ENCODE measurements around the gene PDIK1L.

PDIK1L gene

DNA sequence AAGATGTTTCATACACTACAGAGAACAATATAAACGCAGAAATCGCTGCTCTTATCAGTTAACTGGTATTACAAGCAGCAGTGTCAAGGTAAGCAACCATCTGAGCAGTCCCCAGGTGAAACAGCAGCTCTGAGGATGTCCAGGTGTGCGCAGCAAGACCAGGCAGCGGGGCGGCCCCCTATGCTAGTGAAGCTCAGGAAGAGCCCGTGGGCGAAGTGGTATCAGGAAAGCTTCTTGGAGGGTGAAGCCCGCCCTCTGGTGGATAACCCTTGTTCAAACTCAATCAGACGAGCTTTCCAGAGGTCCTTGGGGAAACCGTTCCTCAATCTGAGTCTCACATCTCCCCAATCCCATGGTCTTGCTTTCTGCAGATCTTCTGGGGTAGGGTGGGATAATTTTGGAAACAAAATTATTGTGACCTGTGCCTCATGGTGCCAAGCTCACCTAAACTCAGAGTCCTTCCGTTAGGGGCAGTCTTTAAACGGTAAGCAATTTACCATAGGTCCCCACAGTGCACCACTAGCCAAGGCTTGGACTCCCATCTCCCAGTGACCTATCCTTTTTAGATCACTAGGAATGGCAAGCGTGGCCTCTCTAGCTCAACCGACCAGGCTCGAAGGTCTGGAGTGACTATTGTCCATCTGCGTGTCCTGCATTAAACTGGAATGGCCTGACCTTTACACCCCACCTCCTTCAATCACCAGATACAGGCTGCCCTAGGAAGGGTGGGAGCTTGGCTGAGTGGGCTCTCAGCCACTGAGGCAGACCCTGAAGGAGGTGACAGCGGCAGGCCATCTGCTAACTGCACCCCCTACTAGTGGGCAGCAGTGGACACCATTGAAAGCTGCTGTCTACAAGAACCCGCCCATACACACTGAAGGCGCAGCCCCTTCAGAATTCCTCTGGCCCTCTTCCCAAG is 33.7 kb downstream of the PDIK1L start:
- Histone ChIP-seq H3K27ac (ENCODE audit: low read depth, low read length) (no peak overlapping the region), H2AK5ac (ENCODE audit: low read length) (no peak overlapping the region), H3K79me1 (ENCODE audit: low read length) (no peaks in the 10 kb centered on the region), H3K36me3 (ENCODE audit: control insufficient read depth, insufficient read depth, low read length) (no peaks in the 10 kb centered on the region), H3K56ac (ENCODE audit: low read length) (no peak overlapping the region), H2BK15ac (replicated peaks; ENCODE audit: low read depth) (no peak overlapping the region), H3K4me3 (ENCODE audit: low read length) (no peak overlapping the region), H3K18ac (ENCODE audit: low read length) (no peak overlapping the region), H2BK120ac (ENCODE audit: low read depth, low read length) (no peak overlapping the region), H4K5ac (ENCODE audit: low read length) (no peak overlapping the region), H3K4me2 (ENCODE audit: low read length) (no peak overlapping the region), H2BK5ac (ENCODE audit: low read length) (no peak overlapping the region), H3K9ac (ENCODE audit: low read length) (no peak overlapping the region), H3K4me1 (ENCODE audit: control insufficient read depth, low read depth, low read length) (no peaks in the 10 kb centered on the region), H3K79me2 (ENCODE audit: control insufficient read depth, insufficient read depth, low read length) (no peaks in the 10 kb centered on the region), H3K4ac (ENCODE audit: low read depth, low read length) (no peak overlapping the region), H4K8ac (ENCODE audit: low read depth, low read length) (no peak overlapping the region), H3K23ac (ENCODE audit: low read length) (no peak overlapping the region), H3K27me3 (ENCODE audit: insufficient read depth, low read length, poor library complexity) (no peaks in the 10 kb centered on the region)
- peak; percentile 89 for DNase-seq
- no CpG with 5 or more reads among the region's 19 CpGs for WGBS (ENCODE audit: extremely low coverage, insufficient coverage, low lambda C conversion rate)

DNA sequence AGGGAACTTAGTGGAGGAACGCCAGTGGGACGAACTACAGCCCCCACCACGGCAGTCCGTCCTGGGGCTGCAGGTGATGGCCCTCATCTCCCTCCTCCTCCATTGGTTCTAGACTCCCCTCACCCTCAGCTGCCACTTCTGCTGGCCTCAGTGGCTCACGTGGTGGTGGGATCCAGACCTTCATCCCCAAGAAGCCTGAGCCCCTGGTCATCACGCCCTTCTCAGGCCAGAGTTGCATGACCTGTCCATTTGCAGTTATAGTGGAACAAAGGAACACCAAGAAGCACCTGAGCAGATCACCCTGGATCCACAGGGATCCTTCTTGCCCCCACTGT is 34.3 kb downstream of the PDIK1L start:
- WGBS (ENCODE audit: extremely low coverage, insufficient coverage, low lambda C conversion rate): no CpG with 5 or more reads among the region's 6 CpGs
- no peaks in the 10 kb centered on the region for H3K27me3 ChIP-seq (ENCODE audit: insufficient read depth, low read length, poor library complexity)

DNA sequence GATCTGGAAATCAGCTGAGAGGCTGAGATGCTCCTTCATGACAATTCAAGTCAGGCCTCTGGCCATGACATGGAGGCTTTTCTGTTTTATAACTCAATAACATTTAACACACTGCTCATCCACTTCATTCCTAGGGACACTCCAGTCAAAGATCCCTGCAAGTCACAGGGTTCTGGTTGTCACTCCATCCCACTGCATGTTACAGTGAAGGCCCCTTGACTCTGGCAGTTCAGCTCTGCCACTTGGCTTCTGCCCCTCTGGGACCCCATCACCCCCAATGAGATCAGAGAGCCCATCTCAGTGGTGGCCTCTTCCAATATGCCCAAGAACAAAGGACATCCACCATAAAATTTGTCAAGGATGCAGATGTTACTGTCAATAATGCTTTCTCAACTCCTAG is 37.3 kb downstream of the PDIK1L start:
- H2AK5ac ChIP-seq (ENCODE audit: low read length): no peak overlapping the region
- no peak overlapping the region for H3K4me3 ChIP-seq (ENCODE audit: low read length)
- no peaks in the 10 kb centered on the region for H3K27me3 ChIP-seq (ENCODE audit: insufficient read depth, low read length, poor library complexity)
- H3K9ac ChIP-seq (ENCODE audit: low read length): no peak overlapping the region
- no peak overlapping the region for H3K27ac ChIP-seq (ENCODE audit: low read depth, low read length)
- no peak overlapping the region for H2BK5ac ChIP-seq (ENCODE audit: low read length)
- no peaks in the 10 kb centered on the region for H3K79me2 ChIP-seq (ENCODE audit: control insufficient read depth, insufficient read depth, low read length)
- H3K36me3 ChIP-seq (ENCODE audit: control insufficient read depth, insufficient read depth, low read length): no peaks in the 10 kb centered on the region
- H3K23ac ChIP-seq (ENCODE audit: low read length): no peak overlapping the region
- no peak for DNase-seq
- no peak overlapping the region for H4K5ac ChIP-seq (ENCODE audit: low read length)
- H3K79me1 ChIP-seq (ENCODE audit: low read length): no peaks in the 10 kb centered on the region
- H3K56ac ChIP-seq (ENCODE audit: low read length): no peak overlapping the region
- no peak overlapping the region for H3K4me2 ChIP-seq (ENCODE audit: low read length)
- H4K8ac ChIP-seq (ENCODE audit: low read depth, low read length): no peak overlapping the region
- no peak overlapping the region for H3K18ac ChIP-seq (ENCODE audit: low read length)
- H2BK120ac ChIP-seq (ENCODE audit: low read depth, low read length): no peak overlapping the region
- H2BK15ac ChIP-seq (replicated peaks; ENCODE audit: low read depth): no peak overlapping the region
- no peak overlapping the region for H3K4ac ChIP-seq (ENCODE audit: low read depth, low read length)
- no peaks in the 10 kb centered on the region for H3K4me1 ChIP-seq (ENCODE audit: control insufficient read depth, low read depth, low read length)

More for the DNA sequence above, 34.3 kb downstream of the PDIK1L start:
- Histone ChIP-seq H2AK5ac (ENCODE audit: low read length) (no peak overlapping the region), H3K4me3 (ENCODE audit: low read length) (no peak overlapping the region), H3K27ac (ENCODE audit: low read depth, low read length) (no peak overlapping the region), H3K79me1 (ENCODE audit: low read length) (no peaks in the 10 kb centered on the region), H3K79me2 (ENCODE audit: control insufficient read depth, insufficient read depth, low read length) (no peaks in the 10 kb centered on the region), H3K9ac (ENCODE audit: low read length) (no peak overlapping the region), H3K4me1 (ENCODE audit: control insufficient read depth, low read depth, low read length) (no peaks in the 10 kb centered on the region), H3K4me2 (ENCODE audit: low read length) (no peak overlapping the region), H3K18ac (ENCODE audit: low read length) (no peak overlapping the region), H2BK5ac (ENCODE audit: low read length) (no peak overlapping the region), H3K23ac (ENCODE audit: low read length) (no peak overlapping the region), H3K4ac (ENCODE audit: low read depth, low read length) (no peak overlapping the region), H2BK120ac (ENCODE audit: low read depth, low read length) (no peak overlapping the region), H3K36me3 (ENCODE audit: control insufficient read depth, insufficient read depth, low read length) (no peaks in the 10 kb centered on the region), H4K8ac (ENCODE audit: low read depth, low read length) (no peak overlapping the region), H2BK15ac (replicated peaks; ENCODE audit: low read depth) (no peak overlapping the region), H4K5ac (ENCODE audit: low read length) (no peak overlapping the region), H3K56ac (ENCODE audit: low read length) (peak overlapping the region; percentile 10)
- no peak for DNase-seq

DNA sequence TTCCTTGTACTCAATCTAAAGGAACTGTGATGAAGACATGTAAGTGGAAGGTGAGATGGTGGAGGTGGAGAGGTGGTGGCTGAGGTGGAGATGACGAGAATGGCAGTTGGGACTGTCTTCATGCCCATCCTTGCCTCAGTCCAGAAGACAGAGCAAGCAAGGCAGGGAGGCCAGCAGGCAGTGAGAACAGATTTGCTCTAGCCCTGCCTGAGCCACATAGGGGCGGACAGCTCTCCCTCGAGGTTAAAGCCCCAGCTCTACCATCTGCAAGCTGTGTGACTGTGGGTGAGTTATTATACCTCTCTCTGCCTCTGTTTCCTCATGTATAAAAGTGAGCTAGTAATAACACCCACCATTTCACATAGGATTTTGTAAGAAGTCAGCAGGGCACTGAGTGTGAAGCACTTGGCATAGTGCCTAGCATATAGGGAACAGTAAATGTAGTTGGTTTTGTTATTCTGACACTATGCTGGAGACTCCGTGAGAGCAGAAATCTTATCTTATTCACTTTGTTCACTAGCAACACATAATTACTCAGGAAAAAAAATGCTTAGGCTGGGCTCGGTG is 42.4 kb downstream of the PDIK1L start:
- WGBS (ENCODE audit: extremely low coverage, insufficient coverage, low lambda C conversion rate): no CpG with 5 or more reads among the region's 5 CpGs
- Histone ChIP-seq H3K9ac (ENCODE audit: low read length) (no peak overlapping the region), H3K36me3 (ENCODE audit: control insufficient read depth, insufficient read depth, low read length) (no peaks in the 10 kb centered on the region), H3K27ac (ENCODE audit: low read depth, low read length) (no peak overlapping the region), H3K4ac (ENCODE audit: low read depth, low read length) (no peak overlapping the region), H2BK120ac (ENCODE audit: low read depth, low read length) (no peak overlapping the region), H3K23ac (ENCODE audit: low read length) (no peak overlapping the region), H3K4me1 (ENCODE audit: control insufficient read depth, low read depth, low read length) (peaks cover 24% of the 10 kb centered on the region), H4K8ac (ENCODE audit: low read depth, low read length) (no peak overlapping the region), H3K4me2 (ENCODE audit: low read length) (no peak overlapping the region), H3K79me1 (ENCODE audit: low read length) (no peaks in the 10 kb centered on the region), H2BK5ac (ENCODE audit: low read length) (no peak overlapping the region), H3K4me3 (ENCODE audit: low read length) (no peak overlapping the region), H4K5ac (ENCODE audit: low read length) (no peak overlapping the region), H2BK15ac (replicated peaks; ENCODE audit: low read depth) (no peak overlapping the region), H3K27me3 (ENCODE audit: insufficient read depth, low read length, poor library complexity) (no peaks in the 10 kb centered on the region), H3K56ac (ENCODE audit: low read length) (peak overlapping the region; percentile 76), H2AK5ac (ENCODE audit: low read length) (peak overlapping the region; percentile 48), H3K18ac (ENCODE audit: low read length) (no peak overlapping the region), H3K79me2 (ENCODE audit: control insufficient read depth, insufficient read depth, low read length) (no peaks in the 10 kb centered on the region)
- no peak for DNase-seq

GRCh38 chr1:26154750-26155149 is 43.1 kb downstream of the PDIK1L start:
- Histone ChIP-seq H3K56ac (ENCODE audit: low read length) (peak overlapping the region; percentile 44), H3K27me3 (ENCODE audit: insufficient read depth, low read length, poor library complexity) (no peaks in the 10 kb centered on the region), H2BK5ac (ENCODE audit: low read length) (no peak overlapping the region)

More at GRCh38 chr1:26154750-26155149, 43.1 kb downstream of the PDIK1L start:
- Histone ChIP-seq H2AK5ac (ENCODE audit: low read length) (no peak overlapping the region), H3K4ac (ENCODE audit: low read depth, low read length) (no peak overlapping the region), H3K79me2 (ENCODE audit: control insufficient read depth, insufficient read depth, low read length) (no peaks in the 10 kb centered on the region), H3K23ac (ENCODE audit: low read length) (no peak overlapping the region), H3K4me3 (ENCODE audit: low read length) (no peak overlapping the region), H4K8ac (ENCODE audit: low read depth, low read length) (no peak overlapping the region), H3K27ac (ENCODE audit: low read depth, low read length) (no peak overlapping the region), H3K79me1 (ENCODE audit: low read length) (no peaks in the 10 kb centered on the region), H3K9ac (ENCODE audit: low read length) (peak overlapping the region; percentile 41), H2BK120ac (ENCODE audit: low read depth, low read length) (no peak overlapping the region), H4K5ac (ENCODE audit: low read length) (no peak overlapping the region), H2BK15ac (replicated peaks; ENCODE audit: low read depth) (no peak overlapping the region), H3K36me3 (ENCODE audit: control insufficient read depth, insufficient read depth, low read length) (no peaks in the 10 kb centered on the region), H3K4me1 (ENCODE audit: control insufficient read depth, low read depth, low read length) (peaks cover 27% of the 10 kb centered on the region), H3K4me2 (ENCODE audit: low read length) (peak overlapping the region; percentile 4), H3K18ac (ENCODE audit: low read length) (no peak overlapping the region)
- DNase-seq: peak; percentile 68
- no CpG with 5 or more reads among the region's 9 CpGs for WGBS (ENCODE audit: extremely low coverage, insufficient coverage, low lambda C conversion rate)

Data from mesendoderm (in vitro differentiated cells).